Stomach (tissue), 9 donors: ENCODE results near the gene EPB41L2. TPM values are rescaled to one million over a fixed set of nuclear protein-coding genes. Genes with fewer than 3 reads are reported as not detected.
A peak's percentile ranks its signal among the peaks of the same experiment; 100 is the strongest.

Experiments
- DNase-seq, 2 donors: peaks; one replicate each; pipeline versions ENCODE4 v3.0.0 to v3.0.0-alpha.2; 2013 to 2019
- H3K27ac ChIP-seq, 5 donors: fragments of 200-600 bp in 4 of 5; sonication (generic) in 4 of 5; one replicate each; pipeline ENCODE4 v1.5.1; 2013 to 2019; ENCODE audit warnings: mild to moderate bottlenecking in 1 of 5, moderate library complexity in 1 of 5
- H3K27me3 ChIP-seq, 3 donors: fragments of 200-600 bp; sonication (generic); one replicate each; pipeline ENCODE4 v1.5.1; 2017 to 2019; ENCODE audit warnings: mixed run types in 1 of 3
- H3K36me3 ChIP-seq, 4 donors: fragments of 200-600 bp; sonication (generic); 1 replicate in 3 of 4; 2 replicates in 1 of 4; pipeline ENCODE4 v1.5.1; 2016 to 2019
- H3K4me1 ChIP-seq, 4 donors: fragments of 200-600 bp; sonication (generic); one replicate each; pipeline ENCODE4 v1.5.1; 2016 to 2019
- H3K4me3 ChIP-seq, 4 donors: fragments of 200-600 bp; sonication (generic) in 3 of 4; one replicate each; pipeline ENCODE4 v1.5.1; 2016 to 2019; ENCODE audit warnings: mild to moderate bottlenecking in 1 of 4
- H3K9me3 ChIP-seq, 4 donors: fragments of 200-600 bp; sonication (generic); one replicate each; pipeline ENCODE4 v1.5.1; 2016 to 2019
- CTCF ChIP-seq, 7 experiments: fragments of 450-650 bp in 4 of 7; fragments of 200-600 bp in 3 of 7; sonication (generic) in 3 of 7; IDR thresholded peaks; one replicate each; pipeline ENCODE4 v1.5.1; 2016 to 2019; ENCODE audit warnings: antibody characterized with exemption in 7 of 7, control low read depth in 2 of 7, mild to moderate bottlenecking in 1 of 7
- EP300 ChIP-seq: sonication (generic); formaldehyde crosslinking; IDR thresholded peaks from one replicate; pipeline ENCODE4 v1.6.1; 2017; ENCODE audit warnings: antibody characterized with exemption
- POLR2A ChIP-seq, 4 donors: fragments of 450-650 bp; IDR thresholded peaks; one replicate each; pipeline ENCODE4 v1.6.1; 2016; ENCODE audit warnings: antibody characterized with exemption in 4 of 4, control low read depth in 2 of 4, mild to moderate bottlenecking in 1 of 4, moderate library complexity in 1 of 4
- POLR2AphosphoS5 ChIP-seq, 3 donors: sonication (generic); formaldehyde crosslinking; IDR thresholded peaks; one replicate each; pipeline ENCODE4 v1.6.1; 2016; ENCODE audit warnings: antibody characterized with exemption in 3 of 3
- WGBS, 5 donors: extraction: QIAGEN DNeasy Blood & Tissue Kit in 3 of 5; methylation state at CpG; one replicate each; pipeline versions ENCODE4 v1.1.5 to v1.1.7; 2013 to 2018; 5-methylcytosine and 5-hydroxymethylcytosine counted together
- intact Hi-C: fragments of 100-400 bp; cut with DNase I; formaldehyde crosslinking; loops from one replicate; pipeline ENCODE4 v1.15.1; 2023; ENCODE audit warnings: low total_unique reads
- polyA plus RNA-seq, 3 donors: library from polyadenylated mRNA; stranded (reverse); fragments of 200-250 nt; gene quantifications; one replicate each; pipeline ENCODE4 v1.2.3, GENCODE V29; 2013
- total RNA-seq, 5 donors: library from RNA; depleted of rRNA; stranded (reverse); fragments of >200 nt; gene quantifications; one replicate each; pipeline versions ENCODE4 v1.1.0 to v1.2.3, GENCODE V29; 2014 to 2016
- donor health status: healthy with polysubstance abuse.
- donor health status: Bipolar disorder and iron deficiency.
- donor health status: healthy.

EPB41L2 gene
- total and polyA plus RNA-seq, 8 donors = 12.5 to 238 (median 30.2) TPM

GRCh38 chr6:130872250-130873095 lies 190.6 kb downstream of the EPB41L2 start:
- no peaks in the 10 kb centered on the region for H3K9me3 ChIP-seq
- TF ChIP-seq POLR2A (IDR thresholded peaks at IDR 0.05) (no peak), CTCF (IDR thresholded peaks at IDR 0.05) (peak in 5 of 7 experiments; percentile 42 to 82 (median 76)), POLR2AphosphoS5 (IDR thresholded peaks at IDR 0.05) (no peak), EP300 (no peak)
- H3K4me3 ChIP-seq = no peak overlapping the region
- DNase-seq = peak; percentile 73 to 86
- peaks cover 0 to 4% (median 0%) of the 10 kb centered on the region in 4 donors for H3K4me1 ChIP-seq
- H3K36me3 ChIP-seq = peaks cover 0 to 14% (median 11%) of the 10 kb centered on the region in 4 donors
- WGBS, 5 donors = 66 to 71% (median 70%) methylated on average over 8 of the region's 8 CpGs
- no peak overlapping the region for H3K27ac ChIP-seq
- intact Hi-C loops = loop anchor here (10.0 kb wide), 1 partner anchor 548 kb away; no protein-coding TSS in a partner anchor
- H3K27me3 ChIP-seq = no peaks in the 10 kb centered on the region

GRCh38 chr6:130870179-130870880 lies 192.7 kb downstream of the EPB41L2 start:
- DNase-seq = no peak
- Histone ChIP-seq H3K9me3 (no peaks in the 10 kb centered on the region), H3K4me3 (no peak overlapping the region), H3K36me3 (peaks cover 0 to 31% (median 26%) of the 10 kb centered on the region in 4 donors), H3K4me1 (peaks cover 0 to 4% (median 0%) of the 10 kb centered on the region in 4 donors), H3K27me3 (no peaks in the 10 kb centered on the region), H3K27ac (no peak overlapping the region)
- intact Hi-C loops = loop anchor here (10.0 kb wide), 1 partner anchor 546 kb away; no protein-coding TSS in a partner anchor
- TF ChIP-seq POLR2AphosphoS5 (IDR thresholded peaks at IDR 0.05) (no peak), CTCF (IDR thresholded peaks at IDR 0.05) (no peak), EP300 (no peak), POLR2A (IDR thresholded peaks at IDR 0.05) (no peak)
- 86 to 93% (median 89%) methylated on average over 9 of the region's 9 CpGs for WGBS, 5 donors

GRCh38 chr6:130869681-130870080 lies 193.4 kb downstream of the EPB41L2 start:
- H3K27me3 ChIP-seq = no peaks in the 10 kb centered on the region
- peaks cover 0 to 4% (median 0%) of the 10 kb centered on the region in 4 donors for H3K4me1 ChIP-seq
- DNase-seq = no peak
- 89 to 97% (median 92%) methylated on average over 10 of the region's 10 CpGs for WGBS, 5 donors
- H3K4me3 ChIP-seq = no peak overlapping the region
- TF ChIP-seq CTCF (IDR thresholded peaks at IDR 0.05) = no peak
- TF ChIP-seq EP300 = no peak
- TF ChIP-seq POLR2AphosphoS5 (IDR thresholded peaks at IDR 0.05) = no peak
- no peak for TF ChIP-seq POLR2A (IDR thresholded peaks at IDR 0.05)
- peaks cover 2 to 38% (median 31%) of the 10 kb centered on the region in 4 donors for H3K36me3 ChIP-seq
- intact Hi-C loops = loop anchor here (10.0 kb wide), 1 partner anchor 545 kb away; no protein-coding TSS in a partner anchor
- H3K9me3 ChIP-seq = no peaks in the 10 kb centered on the region
- H3K27ac ChIP-seq = no peak overlapping the region

GRCh38 chr6:130865793-130866192 lies 197.3 kb downstream of the EPB41L2 start:
- Histone ChIP-seq H3K9me3 (no peaks in the 10 kb centered on the region), H3K27me3 (no peaks in the 10 kb centered on the region), H3K27ac (no peak overlapping the region), H3K4me3 (no peak overlapping the region), H3K4me1 (no peaks in the 10 kb centered on the region), H3K36me3 (peaks cover 5 to 54% (median 53%) of the 10 kb centered on the region in 4 donors)
- intact Hi-C loops = no loop called here
- TF ChIP-seq POLR2A (IDR thresholded peaks at IDR 0.05) (no peak), EP300 (no peak), CTCF (IDR thresholded peaks at IDR 0.05) (no peak), POLR2AphosphoS5 (IDR thresholded peaks at IDR 0.05) (no peak)
- WGBS, 5 donors = 90 to 99% (median 98%) methylated on average over 4 of the region's 4 CpGs
- no peak for DNase-seq
